Measurements from ENCODE around the gene BATF2. TPM values are rescaled to one million over a fixed set of nuclear protein-coding genes. Genes with fewer than 3 reads are reported as not detected.
A peak's percentile ranks its signal among the peaks of the same experiment; 100 is the strongest.
"Not testable (repeated sequence)": the region's sequence is repeated elsewhere in the genome, so short reads cannot be mapped to it uniquely, and the experiment has no call there.

Gene BATF2
- polyA plus RNA-seq, 1 experiment: 1.5 TPM

GRCh38 chr11:65032216-65032615 is 35.4 kb upstream of the BATF2 start:
- peaks cover 15% of the 10 kb centered on the region for H3K36me3 ChIP-seq (ENCODE audit: control insufficient read depth, insufficient read depth, low read length)
- TF ChIP-seq CTCF (IDR thresholded peaks at IDR 0.05; ENCODE audit: insufficient read depth, low read depth, low read length): no peak
- DNase-seq (ENCODE audit: low read depth): no peak
- no peak overlapping the region for H3K4me3 ChIP-seq (ENCODE audit: low read depth, low read length)
- CTCF ChIA-PET: interaction anchor here (2.0 kb wide), 1 partner anchor 18 kb away, joined by 5 read pairs; the partner anchor contains the start of gene ARL2
- H3K27me3 ChIP-seq (ENCODE audit: control insufficient read depth, insufficient read depth, low read length): no peaks in the 10 kb centered on the region
- POLR2A ChIA-PET: no interaction called here

- peak; percentile 75 for DNase-seq (ENCODE audit: low read depth)
- CTCF ChIA-PET: interaction anchor here (0.7 to 6.6 kb wide), 6 partner anchors 9 to 91 kb away, joined by 3 to 56 read pairs (median 3); partner anchors contain the start of genes ARL2 and ZNHIT2
- peak; percentile 81 for TF ChIP-seq CTCF (IDR thresholded peaks at IDR 0.05; ENCODE audit: insufficient read depth, low read depth, low read length)
- Histone ChIP-seq H3K36me3 (ENCODE audit: control insufficient read depth, insufficient read depth, low read length) (peaks cover 5% of the 10 kb centered on the region; the same call in 1 of the 2 replicates), H3K27me3 (ENCODE audit: control insufficient read depth, insufficient read depth, low read length) (no peaks in the 10 kb centered on the region), H3K4me3 (ENCODE audit: low read depth, low read length) (peak within 1 kb of the TSS; percentile 61)
- POLR2A ChIA-PET: no interaction called here
Measured at GRCh38 chr11:65027213-65028067, 30.7 kb upstream of the BATF2 start, which contains the start of gene SNX15. Gene SNX15 (plus strand): TSS chr11:65027439. CDS start chr11:65027538, 99 bp downstream.

GRCh38 chr11:65026810-65027209 is 30.0 kb upstream of the BATF2 start:
- no peak for DNase-seq (ENCODE audit: low read depth)
- Histone ChIP-seq H3K4me3 (ENCODE audit: low read depth, low read length) (peak overlapping the region; percentile 61), H3K36me3 (ENCODE audit: control insufficient read depth, insufficient read depth, low read length) (no peaks in the 10 kb centered on the region; the same call in 1 of the 2 replicates), H3K27me3 (ENCODE audit: control insufficient read depth, insufficient read depth, low read length) (no peaks in the 10 kb centered on the region)
- ChIA-PET POLR2A (no interaction called here), CTCF (interaction anchor here (0.7 to 6.6 kb wide), 7 partner anchors 9 to 92 kb away, joined by 3 to 56 read pairs (median 3); partner anchors contain the start of genes ARL2 and ZNHIT2)
- no peak for TF ChIP-seq CTCF (IDR thresholded peaks at IDR 0.05; ENCODE audit: insufficient read depth, low read depth, low read length)

- CTCF ChIA-PET: interaction anchor here (1.6 to 6.6 kb wide), 2 partner anchors 9 to 10 kb away, joined by 7 to 56 read pairs; partner anchors contain the start of gene ARL2
Measured at GRCh38 chr11:65023502-65023901, 26.7 kb upstream of the BATF2 start.

GRCh38 chr11:65021509-65021908 is 24.7 kb upstream of the BATF2 start:
- TF ChIP-seq CTCF (IDR thresholded peaks at IDR 0.05; ENCODE audit: insufficient read depth, low read depth, low read length): no peak
- Histone ChIP-seq H3K4me3 (ENCODE audit: low read depth, low read length) (no peak overlapping the region), H3K27me3 (ENCODE audit: control insufficient read depth, insufficient read depth, low read length) (no peaks in the 10 kb centered on the region), H3K36me3 (ENCODE audit: control insufficient read depth, insufficient read depth, low read length) (peaks cover 4% of the 10 kb centered on the region)
- POLR2A ChIA-PET: no interaction called here
- CTCF ChIA-PET: no interaction called here
- no peak for DNase-seq (ENCODE audit: low read depth)

More at GRCh38 chr11:65023502-65023901, 26.7 kb upstream of the BATF2 start:
- DNase-seq (ENCODE audit: low read depth); H3K36me3 ChIP-seq (ENCODE audit: control insufficient read depth, insufficient read depth, low read length); H3K4me3 ChIP-seq (ENCODE audit: low read depth, low read length); POLR2A ChIA-PET; H3K27me3 ChIP-seq (ENCODE audit: control insufficient read depth, insufficient read depth, low read length): not testable (repeated sequence)
